Peyer's patch (tissue), 4 donors: Measurements from ENCODE around the gene PFKP.

Source experiments
- CTCF ChIP-seq, 6 experiments: fragments of 450-650 bp in 4 of 6; fragments of 200-600 bp in 2 of 6; sonication (generic) in 1 of 6; IDR thresholded peaks; one replicate each; pipeline ENCODE4 v1.5.1; 2017 to 2019; ENCODE audit warnings: antibody characterized with exemption in 6 of 6, mild to moderate bottlenecking in 3 of 6, moderate library complexity in 1 of 6
- POLR2A ChIP-seq, 2 donors: fragments of 450-650 bp; IDR thresholded peaks; one replicate each; pipeline ENCODE4 v1.5.1; 2017; ENCODE audit warnings: antibody characterized with exemption in 2 of 2, mild to moderate bottlenecking in 2 of 2, moderate library complexity in 2 of 2

- TF ChIP-seq CTCF (IDR thresholded peaks at IDR 0.05) (no peak), POLR2A (IDR thresholded peaks at IDR 0.05) (no peak)
Observed at GRCh38 chr10:3102720-3103427, 35.5 kb downstream of the PFKP start.
